ENCODE results near the gene STIM1.
"Not testable (repeated sequence)": the region's sequence is repeated elsewhere in the genome, so short reads cannot be mapped to it uniquely, and the experiment has no call there.

STIM1 gene

GRCh38 chr11:4115128-4115527 is 259.7 kb downstream of the STIM1 start:
- DNase-seq (ENCODE audit: low spot score) = no peak

DNA sequence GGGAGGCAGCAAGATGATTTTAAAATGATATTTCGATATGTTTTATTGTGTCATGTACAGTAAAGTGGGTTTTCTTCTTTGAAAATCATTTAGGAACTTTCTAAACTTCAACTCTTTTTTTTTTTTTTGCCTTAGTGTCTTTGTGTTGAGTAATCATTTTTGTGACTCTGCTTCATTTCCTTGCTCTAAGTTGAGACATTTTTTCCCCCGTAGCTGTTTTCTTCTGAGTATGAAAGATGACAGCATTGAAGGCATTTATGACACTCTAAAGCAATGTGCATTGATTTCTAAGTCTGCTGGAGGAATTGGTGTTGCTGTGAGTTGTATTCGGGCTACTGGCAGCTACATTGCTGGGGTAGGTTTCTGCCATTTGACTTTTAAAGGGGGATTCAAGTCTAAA is 262.6 kb downstream of the STIM1 start:
- no peak for DNase-seq (ENCODE audit: low spot score)

DNA sequence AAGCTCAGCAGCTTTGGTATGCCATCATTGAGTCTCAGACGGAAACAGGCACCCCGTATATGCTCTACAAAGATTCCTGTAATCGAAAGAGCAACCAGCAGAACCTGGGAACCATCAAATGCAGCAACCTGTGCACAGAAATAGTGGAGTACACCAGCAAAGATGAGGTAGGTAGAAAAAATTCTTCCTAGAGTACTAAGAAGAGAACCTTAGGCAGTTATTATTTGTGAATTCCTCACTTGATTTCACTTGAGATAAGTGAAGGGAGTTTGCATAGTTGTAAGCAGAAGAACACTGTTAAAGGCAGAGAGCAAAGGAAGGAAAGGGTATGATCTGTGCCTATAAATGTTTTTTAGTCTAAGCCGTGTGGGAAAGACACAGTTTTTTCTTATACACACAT is 267.8 kb downstream of the STIM1 start:
- no peak for DNase-seq (ENCODE audit: low spot score)

DNA sequence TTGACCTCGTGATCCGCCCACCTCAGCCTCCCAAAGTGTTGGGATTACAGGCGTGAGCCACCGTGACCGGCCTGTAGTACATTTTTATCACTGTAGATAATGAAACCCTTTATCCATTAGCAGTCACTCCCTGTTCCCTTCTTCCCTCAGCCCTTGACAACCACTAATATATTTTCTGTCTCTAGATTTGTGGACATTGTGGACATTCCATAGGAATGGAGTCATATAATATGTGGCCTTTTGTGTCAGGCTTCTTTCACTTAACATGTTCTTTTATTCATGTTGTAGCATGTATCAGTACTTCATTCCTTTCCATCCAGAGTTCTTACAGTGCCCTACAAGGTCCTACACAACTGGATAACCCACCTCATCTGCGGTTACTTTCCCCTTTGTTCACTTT is 269.7 kb downstream of the STIM1 start:
- no peak for DNase-seq (ENCODE audit: low spot score)

DNA sequence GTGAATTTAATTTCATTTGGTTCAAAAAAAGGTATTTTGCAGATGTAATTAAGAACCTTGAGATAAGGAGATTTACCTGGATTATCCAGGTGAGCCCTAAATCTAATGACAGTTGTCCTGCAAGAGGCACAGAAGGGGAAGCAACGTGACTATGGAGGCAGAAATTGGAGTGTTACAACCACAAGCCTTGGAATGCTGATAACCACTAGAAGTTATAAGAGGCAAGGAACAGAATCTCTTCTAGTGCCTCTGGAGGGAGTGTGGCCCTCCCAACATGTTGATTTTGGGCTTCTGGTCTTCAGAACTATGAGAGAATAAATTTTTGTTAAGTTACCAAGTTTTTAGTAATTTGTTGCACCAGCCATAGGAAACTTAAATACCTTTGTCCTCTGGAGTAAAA is 271.9 kb downstream of the STIM1 start:
- no peak for DNase-seq (ENCODE audit: low spot score)

DNA sequence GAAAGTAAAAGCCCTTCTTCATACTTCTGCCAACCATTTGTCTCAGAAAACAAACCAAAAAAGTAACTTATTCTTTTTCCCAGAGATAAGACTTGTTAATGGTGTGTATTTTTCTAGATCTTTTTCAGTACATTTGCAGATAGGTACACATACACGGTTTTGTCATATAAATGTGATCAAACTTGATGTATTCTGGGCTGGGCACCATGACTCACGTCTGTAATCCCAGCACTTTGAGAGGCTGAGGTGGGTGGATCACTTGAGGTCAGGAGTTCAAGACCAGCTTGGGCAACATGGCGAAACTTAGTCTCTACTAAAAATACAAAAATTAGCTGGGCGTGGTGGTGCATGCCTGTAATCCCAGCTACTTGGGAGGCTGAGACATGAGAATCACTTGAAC is 274.8 kb downstream of the STIM1 start:
- DNase-seq (ENCODE audit: low spot score) = not testable (repeated sequence)

- no peak for DNase-seq (ENCODE audit: low spot score)
Measured at GRCh38 chr11:4134806-4135205, 279.3 kb downstream of the STIM1 start.

DNA sequence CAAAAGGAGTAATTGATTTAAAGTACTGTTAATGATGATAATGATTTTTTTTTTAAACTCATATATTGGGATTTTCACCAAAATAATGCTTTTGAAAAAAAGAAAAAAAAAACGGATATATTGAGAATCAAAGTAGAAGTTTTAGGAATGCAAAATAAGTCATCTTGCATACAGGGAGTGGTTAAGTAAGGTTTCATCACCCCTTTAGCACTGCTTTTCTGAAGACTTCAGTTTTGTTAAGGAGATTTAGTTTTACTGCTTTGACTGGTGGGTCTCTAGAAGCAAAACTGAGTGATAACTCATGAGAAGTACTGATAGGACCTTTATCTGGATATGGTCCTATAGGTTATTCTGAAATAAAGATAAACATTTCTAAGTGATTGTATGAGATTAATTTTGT is 283.0 kb downstream of the STIM1 start:
- no peak for DNase-seq (ENCODE audit: low spot score)

- DNase-seq (ENCODE audit: low spot score) = no peak
Measured at GRCh38 chr11:4140067-4140636, 284.7 kb downstream of the STIM1 start.
